Effector memory CD4-positive, alpha-beta T cell (primary cell): Measurements from ENCODE around the gene SUPT5H.

Source experiments
- DNase-seq, 3 donors: peaks; one replicate each; pipeline ENCODE4 v3.0.0-alpha.2; 2020
- H3K27ac ChIP-seq: 2 replicates; pipeline ENCODE4 v1.7.0; 2013; ENCODE audit warnings: mild to moderate bottlenecking, low read length, moderate library complexity; ENCODE audit not compliant: insufficient read depth, poor library complexity, severe bottlenecking
- H3K27me3 ChIP-seq: replicated peaks from 2 replicates; pipeline ENCODE4 v1.7.0; 2013; ENCODE audit warnings: mild to moderate bottlenecking, low read length; ENCODE audit not compliant: insufficient read depth, control insufficient read depth, poor library complexity, severe bottlenecking
- H3K36me3 ChIP-seq: 2 replicates; pipeline ENCODE4 v1.7.0; 2013; ENCODE audit warnings: mild to moderate bottlenecking, low read length, moderate library complexity; ENCODE audit not compliant: control insufficient read depth, insufficient read depth
- H3K4me1 ChIP-seq: 2 replicates; pipeline ENCODE4 v1.7.0; 2013; ENCODE audit warnings: low read length, mild to moderate bottlenecking; ENCODE audit not compliant: control insufficient read depth, insufficient read depth, poor library complexity, severe bottlenecking
- H3K4me3 ChIP-seq: 2 replicates; pipeline ENCODE4 v1.7.0; 2013; ENCODE audit warnings: low read length, low read depth, mild to moderate bottlenecking; ENCODE audit not compliant: insufficient read depth, poor library complexity, severe bottlenecking
- H3K9me3 ChIP-seq: 2 replicates; pipeline ENCODE4 v1.7.0; 2013; ENCODE audit warnings: mild to moderate bottlenecking, low read length, moderate library complexity; ENCODE audit not compliant: control insufficient read depth

SUPT5H gene

DNA sequence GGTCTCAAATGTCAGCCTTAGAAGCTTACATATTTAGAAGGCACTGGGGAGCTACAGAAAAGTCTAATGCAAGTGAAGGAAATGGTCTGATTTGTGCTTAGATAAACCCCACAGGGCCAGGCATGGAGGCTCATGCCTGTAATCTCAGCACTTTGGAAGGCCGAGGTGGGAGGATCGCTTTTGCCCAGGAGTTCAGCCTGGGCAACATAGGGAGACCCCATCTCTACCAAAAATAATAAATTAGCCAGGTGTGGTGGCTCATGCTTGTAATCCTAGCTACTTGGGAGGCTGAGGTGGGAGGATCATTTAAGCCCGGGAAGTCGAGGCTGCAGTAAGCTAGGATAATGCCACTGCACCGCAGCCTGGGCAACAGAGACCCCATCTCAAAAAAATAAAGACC is 50.7 kb downstream of the SUPT5H start:
- DNase-seq, result no peak
- H3K27ac ChIP-seq, result no peak overlapping the region
- H3K4me3 ChIP-seq, result no peak overlapping the region
- H3K9me3 ChIP-seq, result no peaks in the 10 kb centered on the region
- peaks cover 18% of the 10 kb centered on the region for H3K4me1 ChIP-seq
- peaks cover 33% of the 10 kb centered on the region for H3K27me3 ChIP-seq
- H3K36me3 ChIP-seq, result no peaks in the 10 kb centered on the region

DNA sequence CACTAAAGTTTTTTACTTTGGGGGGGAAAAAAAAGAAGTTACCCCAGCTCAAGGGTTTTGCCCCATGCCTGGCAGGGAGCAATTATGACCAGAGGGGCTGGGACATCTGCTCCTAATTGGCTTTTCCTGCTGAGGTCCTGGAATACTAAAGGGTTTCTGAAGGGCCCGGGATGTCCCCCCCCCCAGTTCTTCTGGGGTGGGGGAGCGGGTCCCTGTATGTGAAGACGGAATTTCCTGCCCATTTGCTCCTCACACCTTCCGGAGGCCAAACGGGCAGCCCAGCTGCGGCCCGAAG is 52.3 kb downstream of the SUPT5H start:
- H3K4me3 ChIP-seq, result peak overlapping the region; percentile 20
- no peak overlapping the region for H3K27ac ChIP-seq
- no peak for DNase-seq
- peaks cover 18% of the 10 kb centered on the region for H3K4me1 ChIP-seq
- H3K27me3 ChIP-seq, result peaks cover 33% of the 10 kb centered on the region
- no peaks in the 10 kb centered on the region for H3K9me3 ChIP-seq
- no peaks in the 10 kb centered on the region for H3K36me3 ChIP-seq

DNA sequence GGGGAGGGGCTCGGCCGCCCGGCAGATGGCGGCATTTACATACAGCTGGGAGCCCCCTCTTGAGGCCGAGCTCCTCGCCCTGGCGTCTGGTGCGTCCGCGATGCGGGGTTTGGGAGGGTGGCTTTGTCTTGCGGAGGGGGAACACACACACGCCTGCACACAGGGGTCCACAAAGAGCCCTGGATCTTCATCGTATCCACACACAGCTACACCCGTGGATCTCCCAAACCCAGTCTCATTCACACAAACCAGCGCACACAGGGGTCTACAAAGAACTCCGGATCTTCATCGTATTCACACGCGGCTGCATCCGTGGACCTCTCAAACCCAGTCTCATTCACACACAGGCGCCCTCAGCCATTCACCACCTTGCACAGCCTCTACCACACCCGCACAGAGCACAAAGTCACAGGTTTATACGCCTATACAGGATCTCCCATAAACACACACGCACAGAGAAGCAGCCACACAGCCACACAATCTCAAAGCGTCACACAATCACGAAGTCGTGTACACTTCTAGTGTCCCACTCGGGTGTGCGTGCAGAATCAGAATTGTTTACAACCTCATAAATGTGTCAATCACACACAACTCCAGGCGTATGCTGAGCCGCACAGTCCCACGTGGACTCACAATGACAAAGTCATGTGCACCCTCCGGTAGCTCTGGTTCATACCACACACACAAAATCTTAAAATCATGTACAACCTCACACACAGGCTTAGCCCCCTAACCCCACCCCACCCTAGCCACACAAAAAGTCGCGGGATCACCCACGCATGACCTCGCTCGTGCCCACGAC is 52.8 kb downstream of the SUPT5H start:
- H3K27ac ChIP-seq, result no peak overlapping the region
- H3K9me3 ChIP-seq, result no peaks in the 10 kb centered on the region
- no peaks in the 10 kb centered on the region for H3K36me3 ChIP-seq
- H3K4me1 ChIP-seq, result peaks cover 21% of the 10 kb centered on the region
- no peak for DNase-seq
- H3K27me3 ChIP-seq, result peaks cover 34% of the 10 kb centered on the region
- peak overlapping the region; percentile 20 for H3K4me3 ChIP-seq

DNA sequence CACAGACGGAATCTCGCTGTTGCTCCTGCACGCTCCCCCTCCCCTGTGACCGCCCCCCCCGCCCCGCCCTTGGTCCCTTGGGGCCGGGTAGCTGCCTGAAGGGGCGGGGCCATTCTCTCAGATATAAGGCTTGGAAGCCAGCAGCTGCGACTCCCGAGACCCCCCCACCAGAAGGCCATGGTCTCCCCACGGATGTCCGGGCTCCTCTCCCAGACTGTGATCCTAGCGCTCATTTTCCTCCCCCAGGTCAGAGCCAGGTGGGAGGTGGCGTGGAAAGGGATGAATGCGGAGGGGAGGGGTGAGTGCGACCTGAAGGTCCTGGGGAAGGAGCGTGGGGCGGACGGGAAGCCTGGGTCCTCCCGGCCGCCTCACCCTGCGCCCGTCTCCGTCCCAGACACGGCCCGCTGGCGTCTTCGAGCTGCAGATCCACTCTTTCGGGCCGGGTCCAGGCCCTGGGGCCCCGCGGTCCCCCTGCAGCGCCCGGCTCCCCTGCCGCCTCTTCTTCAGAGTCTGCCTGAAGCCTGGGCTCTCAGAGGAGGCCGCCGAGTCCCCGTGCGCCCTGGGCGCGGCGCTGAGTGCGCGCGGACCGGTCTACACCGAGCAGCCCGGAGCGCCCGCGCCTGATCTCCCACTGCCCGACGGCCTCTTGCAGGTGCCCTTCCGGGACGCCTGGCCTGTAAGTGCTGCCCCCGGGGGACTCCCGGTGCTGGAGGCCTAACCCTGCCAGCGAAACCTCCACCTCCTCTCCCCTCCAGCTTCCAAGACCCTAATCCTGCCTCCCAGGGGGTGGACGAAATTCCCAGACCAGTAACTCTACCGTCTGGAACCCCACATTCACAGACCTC is 53.6 kb downstream of the SUPT5H start, which contains the start of gene DLL3:
DLL3 (plus strand) TSS at position 150 of the 845 bp plus-strand sequence; CDS start at position 178, 28 bp downstream.
- peaks cover 21% of the 10 kb centered on the region for H3K4me1 ChIP-seq
- no peak for DNase-seq
- H3K9me3 ChIP-seq, result no peaks in the 10 kb centered on the region
- H3K27me3 ChIP-seq, result peaks cover 37% of the 10 kb centered on the region
- H3K4me3 ChIP-seq, result peak within 1 kb of the TSS; percentile 20
- H3K27ac ChIP-seq, result no peak within 1 kb of the TSS
- no peaks in the 10 kb centered on the region for H3K36me3 ChIP-seq

DNA sequence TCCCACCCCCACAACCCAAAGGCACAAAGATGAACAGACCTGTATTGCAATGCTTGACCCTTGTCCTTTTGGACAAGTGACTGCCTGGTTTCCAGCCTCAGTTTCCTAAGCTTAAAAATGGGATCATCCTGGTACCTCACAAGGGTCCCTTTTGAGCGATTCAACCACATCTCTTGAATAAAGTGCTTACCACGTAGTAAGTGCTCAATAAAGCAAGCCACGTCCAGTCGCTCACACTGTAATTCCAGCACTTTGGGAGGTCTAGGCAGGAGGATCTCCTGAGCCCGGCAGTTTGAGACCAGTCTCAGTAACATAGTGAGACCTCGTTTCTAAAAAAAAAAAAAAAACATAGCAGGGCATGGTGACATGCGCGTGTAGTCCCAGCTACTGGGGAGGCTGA is 54.5 kb downstream of the SUPT5H start:
- no peak overlapping the region for H3K27ac ChIP-seq
- H3K9me3 ChIP-seq, result no peaks in the 10 kb centered on the region
- peaks cover 37% of the 10 kb centered on the region for H3K27me3 ChIP-seq
- no peaks in the 10 kb centered on the region for H3K36me3 ChIP-seq
- no peak overlapping the region for H3K4me3 ChIP-seq
- no peak for DNase-seq
- peaks cover 21% of the 10 kb centered on the region for H3K4me1 ChIP-seq

DNA sequence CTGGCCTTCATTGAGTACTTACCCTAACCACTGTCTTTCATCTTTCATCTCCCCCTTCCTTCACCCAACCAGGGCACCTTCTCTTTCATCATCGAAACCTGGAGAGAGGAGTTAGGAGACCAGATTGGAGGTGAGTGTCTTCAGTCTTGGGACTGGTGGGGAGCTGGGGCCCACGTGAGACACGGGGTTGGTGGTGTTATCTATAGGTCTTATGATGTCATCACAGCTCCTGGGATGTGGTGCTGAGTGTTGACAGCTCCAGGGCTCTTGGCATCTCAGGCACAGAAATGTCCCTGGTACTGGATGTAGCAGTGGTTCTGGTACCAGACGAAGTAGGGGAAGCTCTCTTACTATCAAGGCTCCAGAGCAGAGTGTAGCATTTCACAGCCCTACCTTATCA is 55.2 kb downstream of the SUPT5H start:
- H3K27me3 ChIP-seq, result peaks cover 37% of the 10 kb centered on the region
- no peak overlapping the region for H3K4me3 ChIP-seq
- H3K27ac ChIP-seq, result no peak overlapping the region
- H3K4me1 ChIP-seq, result peaks cover 21% of the 10 kb centered on the region
- no peak for DNase-seq
- H3K9me3 ChIP-seq, result no peaks in the 10 kb centered on the region
- H3K36me3 ChIP-seq, result no peaks in the 10 kb centered on the region

DNA sequence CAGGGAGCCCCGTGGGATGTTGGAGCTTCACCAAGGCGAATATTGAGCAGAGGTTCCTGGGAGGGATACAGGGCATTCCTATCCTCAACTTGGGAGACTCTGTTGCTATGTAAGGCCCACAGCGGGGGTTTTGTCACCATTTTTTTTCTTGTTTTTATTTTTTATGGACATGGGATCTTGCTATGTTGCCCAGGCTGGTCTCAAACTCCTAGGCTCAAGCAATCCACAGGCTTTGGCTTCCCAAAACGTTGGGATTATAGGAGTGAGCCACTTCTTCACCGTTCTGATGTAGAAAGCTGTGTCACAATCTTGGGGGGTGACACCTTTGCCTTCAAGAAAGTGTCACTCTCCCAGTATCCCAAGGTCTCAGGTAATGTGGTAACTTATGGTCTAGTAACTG is 56.0 kb downstream of the SUPT5H start:
- peaks cover 38% of the 10 kb centered on the region for H3K27me3 ChIP-seq

DNA sequence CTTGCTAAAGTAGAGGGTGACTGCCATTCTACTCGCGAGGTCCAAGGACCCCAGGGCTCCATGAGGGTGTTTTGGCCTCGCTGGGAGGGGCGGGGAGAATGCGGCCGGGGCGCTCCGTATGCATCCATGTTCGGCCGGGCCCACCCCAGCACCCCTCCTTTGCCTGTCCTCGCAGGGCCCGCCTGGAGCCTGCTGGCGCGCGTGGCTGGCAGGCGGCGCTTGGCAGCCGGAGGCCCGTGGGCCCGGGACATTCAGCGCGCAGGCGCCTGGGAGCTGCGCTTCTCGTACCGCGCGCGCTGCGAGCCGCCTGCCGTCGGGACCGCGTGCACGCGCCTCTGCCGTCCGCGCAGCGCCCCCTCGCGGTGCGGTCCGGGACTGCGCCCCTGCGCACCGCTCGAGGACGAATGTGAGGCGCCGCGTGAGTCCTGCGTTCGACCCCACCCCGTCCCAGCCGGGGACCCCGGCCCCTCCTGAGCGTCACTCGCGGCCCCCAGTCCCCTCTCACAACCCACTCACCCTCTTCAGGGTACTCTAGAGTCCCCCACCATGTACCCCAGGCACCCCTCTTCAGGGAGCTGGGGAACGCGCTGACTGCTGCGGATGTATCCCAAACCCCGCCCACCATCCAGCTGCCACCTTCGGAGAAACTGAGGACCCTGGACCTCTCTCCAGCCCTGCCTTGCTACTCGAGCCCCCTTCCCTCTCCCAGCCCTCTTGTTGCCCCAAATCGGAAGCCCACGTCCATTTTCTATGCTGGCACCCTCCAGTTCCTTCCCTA is 57.4 kb downstream of the SUPT5H start:
- Histone ChIP-seq H3K27me3 (peaks cover 43% of the 10 kb centered on the region), H3K9me3 (no peaks in the 10 kb centered on the region), H3K27ac (no peak overlapping the region), H3K4me1 (peaks cover 30% of the 10 kb centered on the region), H3K36me3 (no peaks in the 10 kb centered on the region), H3K4me3 (no peak overlapping the region)
- DNase-seq, result peak; percentile 59 to 66 (median 60)

More for the DNA sequence above, 56.0 kb downstream of the SUPT5H start:
- no peaks in the 10 kb centered on the region for H3K9me3 ChIP-seq
- H3K36me3 ChIP-seq, result no peaks in the 10 kb centered on the region
- H3K27ac ChIP-seq, result no peak overlapping the region
- H3K4me1 ChIP-seq, result peaks cover 21% of the 10 kb centered on the region
- DNase-seq, result no peak
- no peak overlapping the region for H3K4me3 ChIP-seq

DNA sequence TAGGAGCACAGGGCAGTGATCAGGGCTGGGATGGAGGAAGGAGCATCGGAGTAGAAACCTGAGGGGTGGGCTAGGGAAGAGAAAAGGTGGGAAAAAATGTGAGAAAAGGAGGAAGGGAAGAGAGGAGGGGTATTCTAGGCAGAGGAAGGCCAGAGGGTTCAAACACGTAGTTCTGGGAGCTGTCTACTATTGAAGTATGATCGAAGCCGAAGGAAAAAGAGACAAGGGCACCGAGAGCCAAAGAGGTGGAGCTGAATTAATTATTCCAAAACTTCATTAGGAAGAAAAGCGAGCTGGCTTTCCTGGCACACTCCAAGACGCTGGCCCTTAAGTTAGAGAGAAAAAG is 61.2 kb downstream of the SUPT5H start:
- no peak for DNase-seq
- no peak overlapping the region for H3K27ac ChIP-seq
- H3K9me3 ChIP-seq, result no peaks in the 10 kb centered on the region
- H3K36me3 ChIP-seq, result no peaks in the 10 kb centered on the region
- H3K4me1 ChIP-seq, result peaks cover 13% of the 10 kb centered on the region
- peaks cover 15% of the 10 kb centered on the region for H3K27me3 ChIP-seq
- H3K4me3 ChIP-seq, result peak overlapping the region; percentile 37
